Measurements from ENCODE around the gene MAL.

MAL gene

GRCh38 chr2:95061601-95062183 lies 36.2 kb downstream of the MAL start:
- DNase-seq (ENCODE audit: low read depth): no peak

DNA sequence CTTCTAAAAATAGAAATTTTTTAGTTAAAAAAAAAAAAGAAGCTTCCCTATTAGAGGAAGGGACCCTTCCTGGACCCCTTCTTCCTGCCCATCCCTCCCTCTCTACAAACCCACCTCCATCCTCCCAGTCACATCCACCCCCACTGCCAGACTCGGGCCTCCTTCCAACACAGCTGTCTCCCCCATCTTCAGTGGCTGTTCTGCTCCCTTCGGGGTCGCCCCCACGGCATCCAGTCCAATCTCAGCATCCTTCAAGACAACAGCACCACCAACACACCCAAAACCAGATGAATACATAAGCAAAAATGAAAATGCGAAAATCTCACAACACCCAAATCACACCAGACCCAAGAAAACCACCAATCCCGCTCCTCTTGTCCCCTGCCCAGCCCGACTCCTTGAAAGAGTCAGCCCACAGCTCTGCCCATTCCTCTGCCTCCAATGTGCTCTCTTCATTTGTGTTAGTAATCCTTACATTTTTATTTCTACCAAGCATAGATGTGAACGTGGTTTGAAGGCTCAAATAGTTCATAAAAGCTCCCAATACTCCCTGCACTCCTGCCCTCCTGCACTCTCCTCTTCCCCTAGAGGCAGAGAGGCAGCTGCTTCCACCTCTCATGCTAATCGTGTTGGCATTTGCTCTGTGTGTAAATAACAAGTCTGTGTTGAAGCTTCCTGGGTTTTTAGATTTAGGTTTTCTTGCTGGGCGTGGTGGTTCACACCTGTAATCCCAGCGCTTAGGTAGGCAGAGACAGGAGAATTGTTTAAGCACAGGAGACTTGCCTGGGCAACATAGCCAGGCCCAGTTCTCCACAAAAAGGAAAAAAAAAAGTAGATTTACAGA lies 37.0 kb downstream of the MAL start:
- no peak for DNase-seq (ENCODE audit: low read depth)

- no peak for DNase-seq (ENCODE audit: low read depth)
Measured at GRCh38 chr2:95063086-95063958, 37.8 kb downstream of the MAL start.

DNA sequence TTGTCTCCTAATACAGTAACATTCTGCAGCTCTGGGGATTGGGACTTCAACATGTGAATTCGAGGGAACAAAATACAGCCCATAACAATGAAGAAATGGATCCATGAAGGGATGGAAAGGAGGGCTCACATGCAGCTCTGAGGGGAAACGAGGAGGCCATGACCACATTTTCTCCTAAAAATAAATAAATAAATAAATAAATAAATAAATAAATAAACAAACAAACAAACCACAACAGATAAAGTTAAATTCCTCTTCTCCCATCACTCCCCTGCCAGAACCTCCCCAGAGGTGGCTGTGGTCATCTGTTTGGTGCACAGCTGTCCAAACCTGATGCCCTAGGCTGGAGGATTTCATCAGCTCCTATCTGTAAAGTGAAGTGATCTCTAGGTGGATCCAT lies 42.7 kb downstream of the MAL start:
- DNase-seq (ENCODE audit: low read depth): no peak

DNA sequence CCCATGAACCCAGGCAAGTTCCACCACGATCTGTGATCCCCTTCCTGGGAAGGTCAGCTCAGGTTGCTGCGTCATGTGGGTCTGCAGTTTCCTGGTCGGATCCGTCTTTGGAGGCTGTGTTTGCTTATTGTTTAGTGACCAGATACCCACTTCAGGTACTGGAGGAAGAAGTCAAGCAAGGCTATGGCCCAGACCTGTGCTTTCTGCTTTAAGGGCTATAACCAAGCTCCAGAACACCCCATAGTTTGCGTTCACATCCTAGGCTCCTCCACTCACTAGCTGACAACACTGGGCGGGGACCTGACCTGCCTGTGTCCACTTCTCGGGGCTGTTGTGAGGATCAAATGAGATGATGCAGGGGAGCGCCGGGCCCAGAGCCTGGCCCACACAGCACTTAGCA lies 44.0 kb downstream of the MAL start:
- DNase-seq (ENCODE audit: low read depth): no peak

- DNase-seq (ENCODE audit: low read depth): no peak
Measured at GRCh38 chr2:95071856-95072255, 46.3 kb downstream of the MAL start.

DNA sequence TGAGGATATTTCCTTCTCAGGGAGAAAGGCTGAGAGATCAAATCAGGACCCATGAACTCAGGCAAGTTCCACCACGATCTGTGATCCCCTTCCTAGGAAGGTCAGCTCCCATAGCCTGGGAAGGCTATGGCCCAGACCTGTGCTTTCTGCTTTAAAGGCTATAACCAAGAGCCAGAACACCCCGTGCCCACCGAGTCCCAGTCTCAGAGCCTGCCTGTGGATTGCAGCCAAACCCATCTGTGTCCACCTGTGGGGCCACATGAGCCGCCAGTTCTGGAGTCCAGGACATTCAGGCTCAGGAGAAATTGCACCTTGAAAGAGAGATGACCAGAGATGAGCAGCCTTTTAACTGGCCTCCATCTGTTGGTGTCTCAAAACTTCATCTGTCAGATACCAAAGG lies 46.9 kb downstream of the MAL start:
- no peak for DNase-seq (ENCODE audit: low read depth)

DNA sequence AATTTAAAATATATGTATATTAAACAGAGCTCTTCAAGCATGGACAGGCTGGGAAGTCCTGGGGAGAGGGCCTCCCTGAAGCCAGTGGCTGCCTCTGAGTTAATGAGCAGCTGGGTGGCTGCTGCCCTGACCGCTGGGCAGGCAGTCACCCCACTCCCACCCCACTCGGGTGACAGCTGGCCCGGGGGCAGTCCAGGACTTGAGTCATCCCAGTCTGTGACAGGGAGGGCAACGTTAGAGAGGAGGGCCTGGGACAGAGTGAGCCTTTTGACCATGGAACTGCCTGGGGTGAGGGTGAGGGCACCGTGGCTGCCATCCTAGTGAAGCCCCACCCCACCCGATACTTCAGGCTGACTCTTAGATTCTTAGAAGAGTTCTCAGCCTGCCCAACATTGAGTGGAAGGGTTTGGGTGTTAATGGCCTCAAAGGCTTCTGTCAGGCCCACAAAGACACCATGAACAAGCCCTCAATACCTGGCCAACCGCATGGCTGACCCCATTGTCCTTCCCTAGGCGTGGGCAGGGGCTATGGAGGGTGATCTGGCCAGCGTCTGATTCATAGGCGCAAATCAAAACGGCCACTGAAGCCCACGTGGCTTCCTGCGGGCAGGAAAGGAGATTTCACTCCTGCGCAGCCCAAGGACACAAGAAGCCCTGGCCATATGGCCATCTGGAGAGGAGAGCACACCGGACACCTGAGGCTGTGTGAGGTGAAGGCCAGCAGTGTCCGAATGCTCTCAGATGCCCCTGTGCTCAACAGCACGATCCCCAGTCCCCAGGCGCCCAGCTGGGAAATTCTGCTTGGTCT lies 48.6 kb downstream of the MAL start:
- no peak for DNase-seq (ENCODE audit: low read depth)

DNA sequence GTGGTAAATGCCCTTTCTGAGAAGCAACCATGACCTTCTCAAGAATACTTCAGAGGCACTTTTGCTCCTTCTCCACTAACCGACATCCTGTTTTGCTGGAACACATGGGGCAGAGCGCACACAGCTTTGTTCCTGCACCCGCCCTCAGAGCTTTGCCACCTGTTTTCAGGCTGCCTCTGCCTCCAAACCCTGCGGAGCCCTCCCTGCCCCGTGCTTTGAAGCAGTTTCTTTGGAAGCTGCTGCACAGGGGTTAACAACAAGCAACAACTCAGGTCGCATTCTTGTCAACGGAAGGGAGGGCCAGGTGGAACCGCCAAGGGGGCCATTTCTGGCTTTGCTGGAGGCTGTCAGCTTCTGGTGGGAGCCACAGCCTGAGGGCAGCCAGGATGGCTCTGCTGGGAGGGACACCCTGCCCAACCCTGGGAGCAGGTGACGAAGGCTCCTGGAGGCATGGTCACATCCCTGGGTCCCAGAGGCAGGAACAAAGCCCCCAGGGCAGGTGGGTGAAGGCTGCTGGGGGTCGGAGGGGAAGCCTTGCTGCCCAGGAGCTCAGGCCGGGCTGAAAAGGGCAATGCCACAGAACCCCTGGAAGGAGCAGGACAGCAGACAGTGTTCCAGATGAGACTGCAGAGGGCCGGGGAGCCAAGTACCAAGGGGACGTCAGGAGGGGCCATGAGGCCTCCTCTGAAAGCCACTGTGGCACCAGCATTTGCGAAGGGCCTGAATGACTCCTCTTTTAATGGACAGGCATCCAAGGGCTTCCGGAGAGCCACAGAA lies 49.3 kb downstream of the MAL start:
- DNase-seq (ENCODE audit: low read depth): peak; percentile 33

GRCh38 chr2:95075440-95076132 lies 50.1 kb downstream of the MAL start:
- no peak for DNase-seq (ENCODE audit: low read depth)

DNA sequence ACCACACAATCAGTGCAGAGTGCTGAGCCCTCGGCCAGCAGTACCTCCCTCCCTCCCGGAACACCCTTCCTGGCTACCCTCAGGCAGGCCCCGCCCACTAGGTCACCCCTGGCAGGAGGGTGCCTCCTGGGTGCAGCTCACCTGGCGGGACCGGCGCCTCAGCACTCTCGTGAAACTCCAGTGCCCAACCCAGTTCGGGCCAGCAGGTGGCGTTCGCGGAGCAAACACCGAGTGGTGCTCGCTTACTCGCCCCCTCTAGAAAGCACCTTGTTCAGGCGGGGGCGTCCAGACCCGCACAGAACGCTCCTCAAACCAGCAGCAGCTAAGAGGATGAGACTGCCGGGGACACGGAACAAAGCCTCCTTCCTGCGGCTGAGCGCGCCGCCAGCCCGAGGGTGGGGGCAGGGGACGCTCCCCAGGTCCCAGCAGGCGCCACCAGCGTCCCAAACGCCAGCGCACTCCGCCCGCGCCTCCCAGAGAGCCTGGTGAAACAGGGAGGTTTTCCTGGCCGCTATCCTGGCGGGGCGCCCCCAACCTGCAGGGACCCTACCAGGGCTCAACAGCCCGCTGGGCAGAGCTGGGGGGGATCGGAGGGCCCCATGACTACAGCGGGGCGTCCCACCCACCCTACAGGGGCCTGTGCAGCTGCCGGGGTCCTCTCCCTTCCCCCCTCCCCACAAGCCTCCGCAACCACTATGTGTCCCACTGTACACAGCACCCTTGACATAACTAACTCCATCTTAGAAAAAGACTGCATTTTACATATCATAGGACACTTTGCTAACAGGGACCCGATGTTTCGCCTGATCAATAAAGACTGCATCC lies 51.4 kb downstream of the MAL start:
- peak; percentile 85 for DNase-seq (ENCODE audit: low read depth)

DNA sequence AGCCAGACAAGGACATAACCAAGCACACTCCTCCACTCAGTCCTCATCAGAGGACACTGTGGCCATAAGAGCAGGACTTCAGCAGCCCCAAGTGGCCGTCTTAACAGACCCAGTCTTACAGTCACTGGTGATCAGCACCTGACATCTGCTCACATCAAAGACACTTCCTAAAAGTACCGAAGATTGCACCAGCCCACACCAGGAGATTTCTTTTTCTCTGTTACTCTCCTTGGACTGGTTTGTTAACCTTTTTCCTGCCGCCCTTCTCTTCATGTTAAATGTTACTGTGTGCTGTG lies 52.0 kb downstream of the MAL start:
- no peak for DNase-seq (ENCODE audit: low read depth)

DNA sequence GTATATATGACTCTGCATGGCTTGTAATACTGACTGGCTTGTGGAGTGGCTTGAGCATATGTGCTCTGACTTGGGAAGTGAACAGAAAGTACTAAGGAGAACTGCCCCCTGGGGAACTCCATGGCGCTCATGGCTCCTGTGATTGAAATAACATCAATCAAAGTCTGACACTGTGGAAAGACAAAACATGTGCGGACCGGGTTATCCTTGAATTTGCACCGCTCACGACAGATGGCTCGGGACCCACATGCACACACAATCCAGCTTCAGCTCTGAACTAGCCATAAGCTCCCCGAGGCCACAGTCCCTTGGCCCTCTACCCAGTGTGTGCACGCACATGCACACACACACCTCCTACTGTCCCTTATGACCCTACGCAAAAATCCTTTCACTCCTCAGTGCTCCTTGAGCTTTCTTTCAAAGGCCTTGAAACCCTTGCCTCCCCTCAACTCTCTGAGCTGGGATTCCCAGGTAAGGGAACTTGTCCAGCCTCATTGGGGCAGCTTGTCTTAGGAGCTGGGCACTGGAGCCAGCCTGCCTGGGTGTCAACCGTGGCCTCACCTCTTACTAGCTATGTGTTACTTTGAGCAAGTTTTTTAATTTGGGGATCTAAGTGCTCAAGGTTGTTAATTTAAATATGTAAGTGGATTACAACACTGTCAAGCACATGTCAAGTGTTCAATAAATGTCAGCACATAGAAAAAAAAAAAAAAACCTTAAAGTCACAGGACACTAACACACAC lies 52.5 kb downstream of the MAL start:
- no peak for DNase-seq (ENCODE audit: low read depth)

GRCh38 chr2:95079199-95079683 lies 53.7 kb downstream of the MAL start:
- no peak for DNase-seq (ENCODE audit: low read depth)

GRCh38 chr2:95082477-95082876 lies 57.0 kb downstream of the MAL start:
- no peak for DNase-seq (ENCODE audit: low read depth)

GRCh38 chr2:95086017-95086416 lies 60.5 kb downstream of the MAL start:
- no peak for DNase-seq (ENCODE audit: low read depth)

DNA sequence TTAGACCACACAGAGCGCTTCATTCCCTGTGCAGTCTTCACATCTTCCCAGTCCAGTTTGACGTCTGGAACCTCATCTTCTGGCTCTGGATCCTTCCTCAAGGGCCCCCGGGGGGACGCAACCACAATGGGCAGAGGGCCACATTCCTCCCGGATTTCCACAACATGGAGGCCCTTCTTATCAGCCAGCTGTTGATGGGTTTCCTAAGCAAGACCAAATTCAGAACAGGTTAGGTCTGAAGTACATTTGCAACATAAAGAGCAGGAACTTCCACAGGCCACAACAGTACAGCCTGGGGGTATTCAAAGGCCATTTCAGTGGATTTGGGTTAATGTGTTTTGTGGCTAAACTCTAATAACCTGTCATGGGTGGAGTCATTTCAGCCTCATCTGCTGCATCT lies 61.9 kb downstream of the MAL start:
- DNase-seq (ENCODE audit: low read depth): no peak

DNA sequence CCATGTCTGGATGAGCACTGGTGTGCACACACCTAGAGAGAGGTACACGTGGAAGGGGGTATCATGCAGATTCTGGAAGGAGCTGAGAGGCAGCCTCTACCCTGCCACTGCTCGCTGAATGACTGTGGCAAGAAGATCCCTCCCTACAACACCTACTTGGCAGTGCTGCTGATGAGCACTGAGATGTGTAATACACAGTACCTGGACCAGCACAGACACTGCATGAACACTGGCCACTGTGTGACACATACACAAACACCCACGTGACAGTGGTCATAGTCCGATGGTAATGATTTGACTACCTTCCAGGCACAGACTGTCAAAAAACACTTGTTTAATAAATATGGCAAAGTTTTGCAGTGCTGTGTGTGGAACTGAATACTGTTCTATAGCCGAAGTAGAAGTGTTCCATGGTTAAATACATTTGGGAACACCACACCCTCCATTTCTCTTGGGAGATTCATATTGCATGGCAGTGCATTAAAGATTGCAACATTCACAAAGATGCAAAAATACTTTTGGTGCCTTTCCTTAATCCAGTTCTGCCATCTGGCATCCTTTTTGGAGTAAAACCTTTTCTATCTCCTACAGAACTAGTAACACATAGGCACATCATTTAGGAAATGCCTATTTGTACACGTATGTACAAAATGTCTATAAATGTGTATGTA lies 66.5 kb downstream of the MAL start:
- DNase-seq (ENCODE audit: low read depth): no peak
